NCI-H2227 (cell line): ENCODE data around the gene PAQR9.

ENCODE experiments used
- DNase-seq: peaks from one replicate; lab custom pipeline; 2025; ENCODE audit not compliant: unreplicated experiment; lab: John Stamatoyannopoulos, UW

The PAQR9 gene

DNA sequence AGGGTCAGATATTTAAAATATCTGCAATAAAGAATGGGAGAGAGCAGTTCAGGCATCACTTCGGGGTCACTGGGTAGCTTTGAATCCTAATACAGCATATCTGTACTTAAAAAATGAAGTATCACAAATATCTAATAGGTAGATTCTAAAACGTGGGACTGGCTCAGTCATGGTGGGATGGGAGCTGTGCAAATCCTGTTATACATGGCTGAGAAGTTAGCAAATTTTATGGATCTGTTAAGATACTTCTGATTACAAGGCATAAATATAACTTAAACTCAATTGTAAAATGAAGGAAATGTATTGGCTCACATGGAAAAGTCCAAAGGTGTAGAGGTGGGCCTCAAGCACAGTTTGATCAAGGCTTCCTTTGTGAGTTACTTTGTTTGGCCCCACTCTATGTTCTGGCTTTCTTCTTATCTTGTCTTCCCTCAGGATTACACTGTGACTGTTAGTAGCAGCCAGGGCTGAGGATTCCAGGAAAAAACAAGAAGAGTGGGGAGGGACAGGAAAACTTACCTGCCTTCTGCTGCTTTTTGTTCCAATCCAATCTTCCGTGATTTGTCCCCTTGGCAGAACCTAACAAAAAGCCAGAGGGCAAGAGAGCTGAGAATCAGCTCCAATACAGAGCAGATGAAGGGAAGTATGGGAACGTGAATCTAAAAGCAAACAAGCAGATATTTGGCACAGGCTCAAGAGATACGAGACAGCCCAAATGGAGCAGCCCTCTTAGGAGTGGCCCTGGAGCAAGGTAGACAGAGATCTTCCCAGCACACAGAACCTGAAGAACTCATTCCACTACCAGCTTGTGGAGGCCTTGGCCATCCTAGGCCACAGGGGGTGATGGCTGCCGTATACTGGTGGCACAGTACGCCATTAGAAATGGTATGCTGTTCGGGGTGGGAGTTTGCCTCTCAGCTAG, 10.9 kb downstream of the PAQR9 start:
- no peak for DNase-seq

DNA sequence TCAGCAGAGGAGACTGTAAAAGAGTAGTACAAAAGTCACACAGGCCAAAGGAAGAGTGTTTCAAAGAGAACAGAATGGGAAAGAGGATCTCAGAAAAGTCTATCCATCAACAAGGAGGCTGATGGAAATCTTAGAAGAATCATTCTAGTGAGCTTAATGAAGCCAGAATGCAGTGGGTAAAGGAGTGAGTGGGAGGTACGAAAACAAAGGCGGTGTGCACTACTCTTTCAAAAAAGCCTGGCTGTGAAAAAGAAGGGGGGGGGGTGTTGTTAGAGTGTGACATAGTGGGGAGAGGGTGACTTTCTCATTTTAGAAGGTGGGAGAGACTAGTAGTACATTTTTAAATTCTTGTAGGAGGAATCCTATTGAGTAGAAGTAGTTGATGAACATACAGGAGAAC, 11.7 kb downstream of the PAQR9 start:
- DNase-seq, result no peak

DNA sequence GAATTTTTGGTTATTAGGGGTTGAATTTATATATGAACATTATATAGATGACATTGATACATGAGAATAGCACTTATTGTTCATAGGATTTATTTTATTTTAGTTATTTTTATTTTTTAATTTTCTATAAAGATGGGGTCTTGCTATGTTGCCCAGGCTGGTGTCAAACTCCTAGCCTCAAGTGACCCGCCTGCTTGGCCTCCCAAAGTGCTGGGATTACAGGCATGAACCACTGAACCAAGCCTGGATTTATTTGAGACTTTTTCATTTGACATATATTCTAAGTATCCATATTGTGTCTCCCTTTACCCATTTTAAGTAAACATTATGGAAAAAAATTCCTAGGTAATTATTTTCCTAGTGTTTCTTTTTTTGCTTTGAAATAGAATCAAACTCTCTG, 12.5 kb downstream of the PAQR9 start:
- DNase-seq, result no peak

DNA sequence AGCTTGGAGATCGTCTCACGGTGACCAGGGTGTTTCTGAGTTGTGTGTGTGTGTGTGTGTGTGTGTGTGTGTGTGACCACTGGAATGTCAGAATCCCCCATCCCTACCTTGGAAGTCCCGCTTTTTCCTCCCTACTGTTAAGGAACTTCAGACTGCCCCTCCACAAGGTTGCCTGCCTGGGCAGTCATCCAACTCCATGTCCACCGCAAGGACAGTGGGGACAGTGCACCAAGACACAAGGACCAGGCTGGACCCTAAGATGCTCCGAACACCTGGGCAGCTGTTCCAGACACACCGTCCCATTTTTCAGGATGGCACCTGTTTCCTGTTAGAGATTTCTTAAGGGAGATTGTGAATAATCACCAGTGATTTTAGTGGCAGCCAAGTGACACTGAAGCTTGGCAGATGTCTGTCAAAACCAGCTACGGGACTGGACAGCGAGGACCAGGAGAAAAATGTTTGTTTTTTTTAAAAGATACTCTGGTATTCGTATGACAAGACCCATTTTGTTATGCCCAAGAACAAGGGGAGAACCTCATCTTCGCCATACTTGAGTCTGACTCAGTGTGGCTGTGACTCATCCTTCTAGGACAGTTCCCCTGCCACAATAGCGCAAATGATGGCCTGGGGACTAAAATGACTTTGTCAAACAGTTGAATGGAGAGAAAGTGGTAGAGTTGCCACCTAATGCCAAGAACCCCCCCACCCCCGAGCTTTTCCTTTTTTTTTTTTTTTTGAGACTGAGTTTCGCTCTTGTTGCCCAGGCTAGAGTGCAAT, 15.5 kb downstream of the PAQR9 start:
- no peak for DNase-seq

DNA sequence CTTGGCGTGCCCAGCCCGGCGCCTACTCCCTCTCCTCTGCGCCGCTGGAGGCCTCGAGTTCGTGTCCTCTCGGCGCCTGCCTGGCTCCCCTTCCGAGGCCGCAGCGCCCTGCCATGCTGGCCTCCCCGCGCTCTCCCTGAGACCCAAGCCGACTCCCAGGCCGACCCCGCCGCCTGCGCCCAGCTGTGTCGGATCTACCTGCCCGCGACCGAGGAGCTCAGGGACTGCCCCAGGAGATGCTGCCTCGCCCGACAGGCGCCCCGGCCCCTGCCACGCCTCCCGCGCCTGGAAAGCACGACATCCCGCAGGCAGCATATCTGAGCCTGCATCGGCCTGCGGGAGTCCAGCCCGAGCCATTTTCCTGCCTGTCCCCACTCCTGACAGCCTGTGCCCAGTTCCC, 16.1 kb downstream of the PAQR9 start:
- no peak for DNase-seq

DNA sequence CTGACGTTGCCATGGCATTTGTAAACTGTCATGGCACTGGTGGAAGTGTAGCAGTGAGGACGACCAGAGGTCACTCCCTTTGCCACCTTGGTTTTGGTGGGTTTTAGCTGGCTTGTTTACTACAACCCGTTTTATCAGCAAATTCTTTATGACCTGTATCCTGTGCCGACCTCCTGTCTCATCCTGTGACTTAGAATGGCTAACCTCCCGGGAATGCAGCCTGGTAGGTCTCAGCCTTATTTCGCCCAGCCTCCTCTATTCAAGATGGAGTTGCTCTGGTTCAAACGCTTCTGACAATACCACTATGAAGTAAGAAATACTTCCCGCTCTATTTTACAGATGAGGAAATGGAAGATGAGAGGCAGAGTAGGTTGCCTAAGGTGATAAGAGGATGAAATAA, 16.6 kb downstream of the PAQR9 start:
- DNase-seq, result no peak

DNA sequence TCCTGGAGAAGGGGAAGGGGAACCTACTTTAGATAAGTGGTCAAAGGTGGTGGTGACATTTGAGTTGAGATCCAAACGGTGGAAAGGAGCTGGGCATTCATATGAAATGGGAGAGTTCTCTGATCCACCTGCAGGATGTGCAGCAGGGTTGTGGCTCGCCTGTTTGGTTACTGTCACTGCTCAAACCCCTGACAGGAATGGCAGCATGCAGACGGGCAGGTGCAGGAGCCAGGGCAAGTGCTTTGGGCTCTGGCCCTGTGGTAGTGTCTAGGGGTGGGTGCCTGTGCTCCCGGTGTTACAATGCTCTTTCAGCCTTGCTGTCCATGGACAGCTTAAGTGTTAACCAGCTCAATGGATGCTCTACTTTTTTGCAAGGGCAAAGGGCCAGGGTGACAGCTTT, 18.5 kb downstream of the PAQR9 start:
- no peak for DNase-seq

DNA sequence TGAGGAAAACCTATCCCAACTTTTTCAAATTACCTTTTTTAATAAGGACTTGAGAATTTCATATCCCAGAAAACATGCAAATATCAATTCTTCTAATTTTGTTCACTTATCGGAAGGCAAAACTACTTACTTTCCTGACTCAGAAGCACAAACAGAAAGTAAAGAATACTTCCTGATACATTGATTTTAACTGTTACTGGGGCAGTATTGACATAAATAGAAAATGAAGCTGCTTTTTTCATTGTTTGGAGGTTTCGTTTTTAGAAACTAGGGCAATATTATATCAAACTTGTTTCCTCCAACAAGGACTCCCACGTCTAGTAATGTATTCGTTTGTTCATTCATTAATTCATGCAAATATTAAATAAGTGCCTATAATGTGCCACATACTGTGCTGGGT, 19.1 kb downstream of the PAQR9 start:
- DNase-seq, result no peak

DNA sequence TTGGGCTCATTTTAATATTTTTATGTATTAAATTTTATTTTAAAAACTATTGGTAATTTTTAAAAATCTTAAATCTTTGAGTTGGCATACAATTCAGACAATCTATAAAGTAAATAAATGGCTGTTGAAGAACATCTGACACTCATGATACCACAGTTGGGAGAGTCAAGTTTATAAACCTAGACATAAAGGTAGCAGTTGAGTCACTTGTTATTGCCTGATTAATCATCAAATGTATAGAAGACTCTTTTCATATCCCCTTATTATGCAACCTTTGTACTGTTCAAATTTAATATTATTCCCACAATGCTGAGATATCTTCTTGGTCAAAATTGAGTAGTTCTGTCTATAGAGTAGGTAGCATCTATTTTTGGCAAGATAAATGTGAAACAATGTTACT, 19.6 kb downstream of the PAQR9 start:
- DNase-seq, result no peak

DNA sequence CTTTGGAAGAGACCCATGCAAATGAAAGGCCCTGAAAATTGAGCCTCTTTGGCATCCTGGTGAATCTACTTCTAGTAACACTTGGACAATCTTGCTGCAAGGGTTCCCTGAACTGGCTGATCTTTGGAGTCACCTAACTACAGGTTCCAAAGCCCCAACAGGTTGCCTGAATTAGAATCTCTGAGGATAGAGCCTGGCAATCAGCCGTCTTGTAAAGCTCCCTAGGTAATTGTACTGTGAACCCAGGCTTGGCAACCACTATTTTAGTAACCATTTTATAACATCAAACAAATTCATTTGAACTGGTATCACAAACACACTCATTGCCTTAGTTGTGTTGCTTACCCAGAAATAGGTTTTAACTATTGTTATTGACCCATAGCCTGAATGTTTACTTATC, 20.1 kb downstream of the PAQR9 start:
- DNase-seq, result no peak

DNA sequence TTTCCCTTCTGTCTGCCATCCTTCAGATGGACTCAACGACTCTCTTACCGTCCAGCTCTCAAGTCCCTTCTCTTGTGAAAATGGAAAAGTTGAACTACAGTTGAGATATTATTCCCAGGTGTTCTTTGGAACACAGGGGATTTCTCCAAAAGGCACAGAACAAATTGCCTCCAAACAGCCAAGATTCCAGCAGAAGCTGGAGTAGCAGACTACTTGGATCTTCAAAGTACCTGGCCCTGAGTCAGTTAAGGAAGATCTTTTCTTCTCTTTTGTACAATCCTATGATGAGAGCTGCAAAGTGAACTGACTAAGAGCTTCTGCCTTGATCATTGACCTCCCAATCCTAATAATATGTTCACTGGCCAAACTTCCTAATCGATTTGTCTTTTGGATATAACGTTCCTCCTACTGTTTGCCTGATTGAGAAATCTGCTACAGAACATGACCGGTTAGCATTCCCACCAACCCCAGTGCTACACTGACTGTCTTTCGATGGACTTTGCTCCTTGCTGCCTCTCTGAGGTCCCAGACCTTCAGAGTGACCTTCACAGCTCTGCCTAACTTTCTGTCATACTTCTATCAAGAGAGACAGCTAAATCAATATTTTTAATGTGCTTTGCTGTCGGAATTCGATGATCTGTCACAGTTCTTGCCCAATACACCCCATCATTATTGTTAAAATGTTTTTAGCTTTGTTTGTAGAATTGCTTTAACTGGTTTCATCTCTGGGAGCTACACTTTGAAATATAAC, 21.9 kb downstream of the PAQR9 start:
- DNase-seq, result no peak

DNA sequence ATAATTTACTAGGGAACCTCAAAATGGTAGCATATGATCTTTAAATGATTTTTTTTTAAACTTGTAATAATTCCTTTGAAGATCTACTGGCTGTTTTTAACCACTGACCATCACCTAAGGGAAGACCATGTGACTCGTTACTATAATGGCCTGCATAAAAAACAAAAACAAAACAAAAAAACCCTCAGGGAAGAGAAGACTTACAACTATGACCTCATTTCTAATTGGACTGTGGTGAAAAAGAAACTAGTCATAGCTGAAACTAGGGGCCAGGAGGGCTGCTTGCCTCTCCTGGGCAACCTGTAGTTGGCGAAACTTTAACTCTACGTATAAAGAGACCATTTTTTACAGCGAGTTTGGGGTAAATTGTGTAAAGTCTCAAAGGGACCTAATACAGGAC, 23.0 kb downstream of the PAQR9 start:
- no peak for DNase-seq

DNA sequence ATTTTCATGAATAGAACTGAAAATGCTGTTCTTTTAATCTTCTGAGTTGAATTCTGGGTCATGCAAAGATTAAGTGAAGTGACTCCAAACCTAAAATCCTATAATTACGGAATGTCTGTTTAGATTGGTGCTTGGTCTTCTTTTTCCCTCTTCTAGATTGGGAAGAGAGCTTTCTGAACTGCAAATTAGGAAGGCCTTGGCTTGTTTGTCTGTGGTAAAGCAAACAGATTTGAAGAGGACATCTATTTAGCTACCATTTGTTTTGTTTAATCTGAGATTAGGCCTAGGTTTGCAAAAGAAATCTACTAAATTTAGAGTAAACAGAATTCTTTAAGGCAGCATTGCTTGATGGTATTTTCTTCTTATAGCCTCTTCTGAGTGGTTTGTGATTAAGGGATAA, 23.5 kb downstream of the PAQR9 start:
- no peak for DNase-seq

DNA sequence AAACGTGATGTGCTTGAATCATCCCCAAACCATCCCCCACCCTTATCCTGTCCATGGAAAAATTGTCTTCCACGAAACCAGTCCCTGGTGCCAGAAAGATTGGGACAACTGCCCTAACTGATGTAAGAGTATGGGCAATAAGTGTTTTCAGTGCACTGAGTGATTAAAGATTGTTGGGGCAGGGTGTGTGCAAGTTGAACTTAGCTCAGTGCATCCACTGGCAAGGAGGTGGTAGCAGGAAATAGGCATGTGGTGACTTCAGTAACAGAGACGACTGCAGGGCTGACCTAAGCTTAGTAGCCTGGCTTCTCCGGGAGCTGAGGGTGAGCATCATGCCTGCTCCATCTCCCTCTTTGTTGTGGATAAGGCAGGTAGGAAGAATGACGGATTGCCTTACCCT, 27.5 kb downstream of the PAQR9 start:
- no peak for DNase-seq

DNA sequence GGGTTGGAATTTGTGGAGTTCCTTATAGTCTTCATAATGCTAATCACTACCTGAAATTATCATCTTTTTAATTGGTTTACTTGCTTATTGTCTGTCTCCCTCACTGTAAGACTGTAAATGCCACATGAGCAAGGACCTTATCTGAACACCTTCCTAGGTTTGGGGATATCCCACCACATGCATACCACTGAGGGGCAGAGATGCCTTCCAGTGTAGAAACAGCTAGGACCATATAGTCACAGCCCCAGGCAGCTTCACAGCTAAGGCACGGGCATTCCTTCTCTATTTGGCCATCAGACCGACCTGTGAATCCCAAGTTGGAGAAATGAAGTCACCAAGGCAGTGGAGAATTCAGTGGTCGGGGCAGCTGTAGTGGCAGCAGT, 28.6 kb downstream of the PAQR9 start:
- DNase-seq, result no peak

DNA sequence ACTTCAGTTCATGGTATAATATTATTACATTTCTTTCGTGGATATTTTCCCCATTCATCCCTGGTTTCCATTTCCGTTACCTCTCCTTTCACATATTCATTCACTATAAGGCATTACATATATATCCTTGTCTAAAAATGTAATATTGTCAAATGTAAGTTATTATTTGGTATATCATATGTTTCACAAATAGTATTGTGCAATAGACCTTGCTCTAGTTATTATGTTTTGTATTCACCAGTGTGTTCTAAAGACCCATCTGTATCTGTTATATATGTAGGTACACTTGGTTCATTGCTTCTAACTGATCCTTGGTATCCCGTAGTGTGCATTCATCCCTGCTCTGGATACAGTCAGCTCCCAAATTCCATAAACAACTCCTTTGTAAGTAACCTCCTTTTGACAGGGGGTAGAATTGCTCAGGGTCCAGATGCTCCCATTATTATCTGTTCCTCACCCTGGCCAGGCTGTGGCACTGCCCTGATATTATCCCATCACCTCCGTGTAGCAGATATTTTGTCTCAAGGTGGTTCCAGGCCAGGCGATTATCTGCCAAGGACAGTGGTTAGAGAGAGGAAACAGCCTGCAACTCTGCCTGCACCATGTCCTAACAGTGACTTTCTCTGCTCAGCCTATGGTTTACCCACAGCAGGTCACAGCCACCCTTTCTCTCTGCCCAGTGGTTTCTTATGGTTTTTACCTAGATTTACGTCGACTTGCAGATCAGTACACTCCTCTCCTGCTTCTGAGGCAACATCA, 29.2 kb downstream of the PAQR9 start:
- DNase-seq, result no peak

DNA sequence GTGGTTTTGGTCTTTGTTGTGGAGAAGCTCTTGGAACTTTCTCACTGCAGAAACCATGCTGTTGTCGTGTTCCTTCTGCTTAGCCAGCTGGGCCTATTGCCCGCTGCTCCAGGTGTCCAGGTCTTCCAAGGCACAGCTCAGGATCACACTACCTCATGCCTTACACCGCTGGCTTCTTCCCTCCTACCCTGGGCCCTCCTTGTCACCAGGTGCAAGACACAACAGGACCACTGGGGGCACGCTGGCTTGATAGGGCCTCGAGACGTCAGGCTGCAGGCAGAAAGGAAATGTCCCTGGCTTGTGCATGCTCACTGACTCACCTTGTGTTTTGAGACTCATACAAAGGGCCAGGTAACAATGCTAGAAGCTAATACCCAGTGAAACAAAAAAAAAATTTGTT, 32.3 kb downstream of the PAQR9 start:
- no peak for DNase-seq

DNA sequence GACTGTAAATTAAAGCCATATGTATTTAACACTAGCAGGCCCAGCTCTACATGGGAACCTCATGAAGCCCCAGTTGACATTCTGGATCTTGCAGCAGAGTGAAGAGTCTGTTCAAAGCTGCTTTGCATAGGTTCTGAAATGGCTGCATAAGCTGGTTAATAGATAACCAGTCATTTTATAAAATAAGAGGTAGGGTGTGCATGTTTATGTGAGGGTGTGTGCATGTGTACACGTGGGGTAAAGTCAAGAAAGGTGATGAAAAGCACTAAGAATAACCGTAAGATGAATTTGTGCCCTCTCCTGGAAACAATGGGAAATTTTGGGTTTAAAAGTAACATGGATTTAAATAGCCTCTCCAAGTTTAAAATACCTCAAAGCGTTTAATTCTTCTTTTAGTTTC, 33.0 kb downstream of the PAQR9 start:
- no peak for DNase-seq

DNA sequence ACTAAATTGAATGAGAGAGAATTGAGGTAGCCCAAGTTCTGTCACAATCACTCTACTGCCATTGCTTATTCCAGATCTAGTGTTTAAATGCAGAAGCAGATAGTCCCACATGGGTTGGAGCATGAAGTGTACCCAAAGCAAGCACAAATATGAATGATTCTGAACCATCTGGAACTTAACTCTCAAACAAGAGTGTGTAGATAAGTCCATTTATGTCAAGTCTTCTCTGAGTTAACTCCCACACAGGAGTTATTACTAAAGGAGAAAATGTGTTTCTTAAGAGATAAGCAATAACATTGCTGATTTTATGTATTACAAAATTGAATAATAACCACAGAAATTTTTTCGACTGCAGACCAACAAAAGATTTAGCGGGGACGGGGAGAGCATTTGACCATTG, 33.6 kb downstream of the PAQR9 start:
- DNase-seq, result no peak

DNA sequence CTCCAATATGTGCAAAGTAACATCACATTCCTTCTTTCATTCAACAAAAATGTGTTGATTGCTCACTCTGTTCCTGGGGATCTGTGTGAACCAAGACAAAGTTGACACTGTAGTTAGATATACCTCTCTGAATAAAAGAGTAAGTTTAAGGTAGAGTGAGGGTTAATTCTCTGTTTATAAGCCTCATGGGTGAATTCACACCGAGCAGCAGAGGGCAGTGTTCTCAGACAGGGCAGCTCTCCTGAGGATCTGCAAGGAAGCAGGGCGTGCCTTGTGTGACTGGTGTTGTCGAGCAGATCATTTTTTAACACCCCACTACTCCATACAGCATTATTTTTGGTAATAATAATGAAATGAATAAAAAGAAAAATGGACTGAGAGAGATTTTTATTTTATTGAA, 34.4 kb downstream of the PAQR9 start:
- no peak for DNase-seq

DNA sequence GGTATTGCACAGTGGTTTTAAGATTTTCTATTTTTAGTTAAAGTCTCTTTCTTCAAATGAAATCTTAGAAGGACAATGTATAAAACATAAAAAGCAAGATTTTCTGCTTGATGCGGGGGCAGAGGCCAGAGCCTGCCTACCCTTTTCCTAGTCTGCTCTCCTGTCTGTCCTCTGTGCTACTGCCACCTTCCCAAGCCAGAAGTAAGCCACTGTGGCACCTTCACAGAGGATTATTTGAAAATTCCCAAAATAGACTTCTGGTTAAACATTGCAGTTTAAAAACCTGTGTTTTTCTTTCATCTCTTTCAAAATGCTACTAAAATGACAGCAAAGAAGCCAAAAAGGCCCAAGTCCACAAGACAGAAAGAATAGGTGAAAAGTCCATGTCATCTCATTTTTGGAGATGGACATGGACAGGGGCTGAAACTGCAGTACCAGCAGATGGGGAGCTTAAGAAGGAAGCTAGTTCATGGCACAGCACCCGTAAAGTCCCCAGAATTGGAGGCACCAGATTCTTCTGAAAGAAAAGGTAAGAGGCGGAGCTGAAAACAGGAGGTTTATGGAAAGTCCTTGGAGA, 37.0 kb downstream of the PAQR9 start:
- no peak for DNase-seq
